Activated CD4-positive, alpha-beta T cell treated with anti-CD3 and anti-CD28 coated beads, Interleukin-2, Interleukin-4, amounts not matched to agents 100 ng/mL and 50 ng/mL, durations not matched to agents 16 hours and 8 hours (primary cell): Measurements from ENCODE around the gene MAD1L1.

Experiments
- DNase-seq: peaks from one replicate; pipeline ENCODE4 v3.0.0-alpha.2; 2020; ENCODE audit warnings: low spot score

Gene MAD1L1

GRCh38 chr7:2116989-2117591, 115.7 kb downstream of the MAD1L1 start:
- DNase-seq: no peak

- no peak for DNase-seq
Observed at GRCh38 chr7:2116448-2116810, 116.3 kb downstream of the MAD1L1 start.

GRCh38 chr7:2115760-2116447, 116.8 kb downstream of the MAD1L1 start:
- no peak for DNase-seq

GRCh38 chr7:2114926-2115759, 117.6 kb downstream of the MAD1L1 start:
- no peak for DNase-seq

- DNase-seq: no peak
Observed at GRCh38 chr7:2114052-2114451, 118.7 kb downstream of the MAD1L1 start.

- DNase-seq: peak; percentile 52
Observed at GRCh38 chr7:2112261-2113198, 120.2 kb downstream of the MAD1L1 start.

GRCh38 chr7:2111568-2111967, 121.2 kb downstream of the MAD1L1 start:
- DNase-seq: no peak

GRCh38 chr7:2110610-2111396, 121.9 kb downstream of the MAD1L1 start:
- DNase-seq: no peak

GRCh38 chr7:2109936-2110609, 122.7 kb downstream of the MAD1L1 start:
- peak; percentile 85 for DNase-seq

GRCh38 chr7:2109251-2109872, 123.4 kb downstream of the MAD1L1 start:
- no peak for DNase-seq

GRCh38 chr7:2108501-2109250, 124.1 kb downstream of the MAD1L1 start:
- DNase-seq: no peak

GRCh38 chr7:2108071-2108455, 124.7 kb downstream of the MAD1L1 start:
- DNase-seq: no peak

- no peak for DNase-seq
Observed at GRCh38 chr7:2107386-2108070, 125.2 kb downstream of the MAD1L1 start.

- DNase-seq: no peak
Observed at GRCh38 chr7:2106924-2107323, 125.8 kb downstream of the MAD1L1 start.

GRCh38 chr7:2106440-2106839, 126.3 kb downstream of the MAD1L1 start:
- no peak for DNase-seq

GRCh38 chr7:2105917-2106316, 126.8 kb downstream of the MAD1L1 start:
- DNase-seq: no peak

GRCh38 chr7:2105280-2105679, 127.5 kb downstream of the MAD1L1 start:
- no peak for DNase-seq

GRCh38 chr7:2104716-2105115, 128.0 kb downstream of the MAD1L1 start:
- DNase-seq: no peak
